NT2/D1 (cell line): Measurements from ENCODE around the gene CA5A.
A peak's percentile ranks its signal among the peaks of the same experiment; 100 is the strongest.

Source experiments
- DNase-seq: peaks from one replicate; pipeline ENCODE4 v3.0.0-alpha.2; 2011; ENCODE audit warnings: low read depth, low spot score
- H3K27me3 ChIP-seq: 2 replicates; pipeline ENCODE4 v1.6.0; 2011; ENCODE audit warnings: mild to moderate bottlenecking; ENCODE audit not compliant: insufficient read length, insufficient read depth
- H3K36me3 ChIP-seq: 2 replicates; pipeline ENCODE4 v1.6.1; 2011; ENCODE audit warnings: mild to moderate bottlenecking, low read length, mixed read lengths; ENCODE audit not compliant: insufficient read depth, insufficient read length
- H3K4me1 ChIP-seq: 2 replicates; pipeline ENCODE4 v1.5.1; 2011; ENCODE audit not compliant: insufficient read depth, insufficient read length
- H3K4me3 ChIP-seq: 2 replicates; pipeline ENCODE4 v1.5.1; 2011; ENCODE audit warnings: low read depth; ENCODE audit not compliant: insufficient read length
- H3K9ac ChIP-seq: 2 replicates; pipeline ENCODE4 v1.6.0; 2011; ENCODE audit warnings: low read depth; ENCODE audit not compliant: insufficient read length
- H3K9me3 ChIP-seq: 2 replicates; pipeline ENCODE4 v1.5.1; 2011; ENCODE audit warnings: mild to moderate bottlenecking, low read length; ENCODE audit not compliant: insufficient read depth
- SUZ12 ChIP-seq: IDR thresholded peaks from 2 replicates; pipeline ENCODE4 v1.6.1; 2011; ENCODE audit not compliant: insufficient read length, insufficient read depth; ENCODE audit errors: extremely low read depth
- YY1 ChIP-seq: IDR thresholded peaks from 2 replicates; pipeline ENCODE4 v1.6.1; 2011; ENCODE audit not compliant: insufficient read length, insufficient read depth
- ZNF274 ChIP-seq: IDR thresholded peaks from 2 replicates; pipeline ENCODE4 v1.6.1; 2011; ENCODE audit warnings: mild to moderate bottlenecking, low read depth, low read length

The CA5A gene

DNA sequence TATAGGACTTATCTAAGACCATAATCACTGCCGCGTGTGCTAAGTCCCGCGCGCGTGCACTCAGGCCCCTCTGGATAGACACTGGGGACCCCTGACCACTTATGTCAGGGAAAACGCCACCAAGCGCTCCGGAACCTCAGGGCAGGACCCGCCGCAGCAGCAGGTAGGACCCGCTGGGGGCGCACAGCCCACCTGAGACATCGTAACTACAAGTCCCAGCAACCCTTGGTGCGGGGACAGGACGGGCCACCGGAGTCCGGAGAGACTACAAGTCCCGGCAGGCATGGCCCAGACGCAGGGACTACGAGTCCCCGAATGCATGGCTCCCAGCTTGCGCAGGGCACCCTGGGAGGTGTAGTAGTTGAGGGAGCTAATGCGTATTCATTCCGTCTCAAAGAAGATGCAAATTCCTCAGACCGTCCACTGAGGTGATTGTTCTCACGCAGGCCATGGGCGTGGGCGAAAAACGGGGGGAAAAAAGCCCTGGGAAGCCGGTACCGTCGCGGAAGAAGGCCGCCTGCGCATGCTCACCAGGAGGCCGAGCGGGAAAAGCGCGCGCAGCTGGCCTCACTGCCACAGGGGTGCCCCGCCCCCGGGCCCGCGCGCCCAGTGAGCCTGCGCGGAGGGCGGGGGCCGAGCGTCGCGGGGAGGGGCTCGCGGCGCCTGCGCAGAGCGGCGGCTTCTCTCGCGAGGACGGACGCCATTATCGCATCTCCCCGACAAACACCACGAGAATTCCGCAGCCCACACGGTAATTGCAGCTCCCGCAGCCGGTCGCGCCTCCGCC, 14.6 kb upstream of the CA5A start, which contains the start of gene BANP:
Gene BANP (plus strand): TSS at position 670 of the 787 bp plus-strand sequence. CDS start 23,682 bp downstream, outside the sequence.
- Histone ChIP-seq H3K4me1 (peaks cover 10% of the 10 kb centered on the region), H3K27me3 (no peaks in the 10 kb centered on the region), H3K9me3 (no peaks in the 10 kb centered on the region), H3K9ac (peak within 1 kb of the TSS; percentile 97), H3K4me3 (peak within 1 kb of the TSS; percentile 83), H3K36me3 (peaks cover 39% of the 10 kb centered on the region)
- peak; percentile 99 for DNase-seq
- TF ChIP-seq SUZ12, result no peak
- peak; percentile 64 for TF ChIP-seq YY1
- no peak for TF ChIP-seq ZNF274

DNA sequence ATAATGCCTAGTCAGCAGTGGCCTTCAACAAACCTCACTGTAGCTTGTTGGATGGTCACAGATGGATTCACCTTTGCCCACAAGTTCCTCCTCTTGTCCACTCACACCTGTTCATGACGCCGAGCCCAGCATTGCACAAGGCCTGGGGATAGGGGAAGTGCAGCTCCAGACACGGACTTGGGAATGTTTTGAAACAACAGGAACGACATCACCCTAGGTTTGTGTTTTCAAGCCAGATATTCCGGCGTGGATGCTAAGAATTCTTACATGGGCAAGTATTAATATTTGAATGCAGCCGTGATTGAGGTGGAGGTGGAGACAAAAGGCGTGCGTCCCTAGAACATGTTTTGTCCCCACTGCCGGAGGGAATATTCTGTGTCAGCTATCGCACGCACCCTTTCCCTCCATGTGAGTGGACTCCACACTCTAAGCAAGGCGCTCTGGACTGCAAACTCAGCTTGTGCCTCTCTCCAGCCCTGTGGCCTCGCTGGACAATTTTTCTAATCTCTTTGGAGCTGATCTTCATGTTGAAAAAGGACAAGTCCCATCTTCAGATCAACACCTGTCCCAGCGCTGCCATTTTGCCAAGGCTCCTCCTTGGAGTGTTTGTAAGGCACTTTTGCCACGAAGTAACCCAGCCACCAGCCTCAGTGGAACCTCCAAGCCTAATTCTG, 12.9 kb upstream of the CA5A start:
- peaks cover 13% of the 10 kb centered on the region for H3K4me1 ChIP-seq
- no peak for DNase-seq
- H3K4me3 ChIP-seq, result no peak overlapping the region
- H3K27me3 ChIP-seq, result no peaks in the 10 kb centered on the region
- no peak overlapping the region for H3K9ac ChIP-seq
- peaks cover 21% of the 10 kb centered on the region for H3K36me3 ChIP-seq
- no peaks in the 10 kb centered on the region for H3K9me3 ChIP-seq
- TF ChIP-seq YY1 (no peak), SUZ12 (no peak), ZNF274 (no peak)

DNA sequence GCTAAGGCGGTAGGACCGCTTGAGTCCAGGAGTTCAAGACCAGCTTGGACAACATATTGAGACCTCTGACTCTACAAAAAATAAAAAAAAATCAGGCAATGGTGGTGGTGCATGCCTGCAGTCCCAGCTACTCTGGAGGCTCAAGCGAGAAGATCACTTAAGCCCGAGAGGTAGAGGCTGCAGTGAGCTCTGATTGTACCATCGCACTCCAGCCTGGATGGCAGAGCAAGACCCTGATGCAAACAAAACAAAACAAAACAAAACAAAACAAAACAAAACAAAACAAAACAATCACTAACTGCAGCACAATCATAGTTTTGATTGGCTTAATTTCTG, 12.4 kb upstream of the CA5A start:
- Histone ChIP-seq H3K4me1 (peaks cover 13% of the 10 kb centered on the region), H3K4me3 (no peak overlapping the region), H3K9me3 (no peaks in the 10 kb centered on the region), H3K9ac (no peak overlapping the region), H3K36me3 (peaks cover 16% of the 10 kb centered on the region), H3K27me3 (no peaks in the 10 kb centered on the region)
- TF ChIP-seq SUZ12 (no peak), ZNF274 (no peak), YY1 (no peak)
- DNase-seq, result no peak

DNA sequence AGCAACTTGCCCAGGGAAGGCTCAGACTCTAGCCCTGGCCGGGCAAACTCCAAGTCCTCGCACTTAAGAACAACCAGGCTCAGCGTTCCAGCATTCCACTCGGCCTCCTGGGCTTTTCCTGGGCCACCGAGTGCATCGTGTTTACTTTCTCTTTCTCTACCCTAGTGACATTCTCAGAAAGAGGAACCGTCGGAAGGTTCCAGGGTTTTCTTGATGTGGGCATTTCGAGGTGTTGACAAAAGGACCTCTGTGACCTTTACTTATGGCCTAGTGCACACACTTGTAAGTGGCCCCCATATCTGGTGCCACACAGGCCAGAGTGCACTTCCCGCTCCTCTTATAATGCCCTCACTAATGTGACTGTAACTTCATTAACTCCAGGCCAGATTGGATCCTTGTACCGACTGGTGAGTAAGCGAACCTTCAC, 11.8 kb upstream of the CA5A start:
- Histone ChIP-seq H3K9me3 (no peaks in the 10 kb centered on the region), H3K27me3 (no peaks in the 10 kb centered on the region), H3K4me1 (peaks cover 10% of the 10 kb centered on the region), H3K36me3 (peaks cover 11% of the 10 kb centered on the region), H3K9ac (no peak overlapping the region), H3K4me3 (no peak overlapping the region)
- no peak for DNase-seq
- no peak for TF ChIP-seq SUZ12
- TF ChIP-seq YY1, result no peak
- TF ChIP-seq ZNF274, result no peak

DNA sequence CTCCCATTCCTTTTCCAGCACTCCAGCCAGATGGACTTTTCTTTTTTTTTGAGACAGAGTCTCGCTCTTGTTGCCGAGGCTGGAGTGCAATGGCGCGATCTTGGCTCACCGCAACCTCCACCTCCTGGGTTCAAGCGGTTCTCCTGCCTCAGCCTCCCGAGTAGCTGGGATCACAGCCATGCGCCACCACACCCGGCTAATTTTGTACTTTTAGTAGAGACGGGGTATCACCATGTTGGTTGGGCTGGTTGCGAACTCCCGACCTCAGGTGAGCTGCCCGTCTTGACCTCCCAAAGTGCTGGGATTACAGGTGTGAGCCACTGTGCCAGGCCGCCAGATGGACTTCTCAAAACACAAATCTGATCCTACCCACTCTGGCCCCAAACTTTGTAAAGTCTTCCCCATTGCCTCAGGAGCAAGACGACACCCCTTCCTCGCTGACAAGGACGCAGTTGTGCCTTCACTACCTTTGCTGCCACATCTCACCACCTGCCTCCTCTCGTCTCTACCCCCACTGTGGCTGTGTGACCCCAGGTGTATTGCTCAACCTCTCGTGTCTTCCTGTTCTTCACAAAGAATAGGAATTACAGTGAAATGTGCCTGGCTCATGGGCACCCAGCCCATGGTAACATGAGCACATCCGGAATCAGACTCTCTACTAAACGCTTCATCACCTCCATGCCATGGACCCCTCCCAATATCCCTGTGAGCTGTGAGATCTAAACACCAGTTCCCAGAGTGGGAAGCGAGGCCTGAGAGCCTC, 11.2 kb upstream of the CA5A start:
- Histone ChIP-seq H3K4me3 (no peak overlapping the region), H3K27me3 (no peaks in the 10 kb centered on the region), H3K36me3 (peaks cover 5% of the 10 kb centered on the region), H3K9ac (no peak overlapping the region), H3K4me1 (peaks cover 9% of the 10 kb centered on the region), H3K9me3 (no peaks in the 10 kb centered on the region)
- TF ChIP-seq YY1, result no peak
- no peak for TF ChIP-seq ZNF274
- TF ChIP-seq SUZ12, result no peak
- no peak for DNase-seq

DNA sequence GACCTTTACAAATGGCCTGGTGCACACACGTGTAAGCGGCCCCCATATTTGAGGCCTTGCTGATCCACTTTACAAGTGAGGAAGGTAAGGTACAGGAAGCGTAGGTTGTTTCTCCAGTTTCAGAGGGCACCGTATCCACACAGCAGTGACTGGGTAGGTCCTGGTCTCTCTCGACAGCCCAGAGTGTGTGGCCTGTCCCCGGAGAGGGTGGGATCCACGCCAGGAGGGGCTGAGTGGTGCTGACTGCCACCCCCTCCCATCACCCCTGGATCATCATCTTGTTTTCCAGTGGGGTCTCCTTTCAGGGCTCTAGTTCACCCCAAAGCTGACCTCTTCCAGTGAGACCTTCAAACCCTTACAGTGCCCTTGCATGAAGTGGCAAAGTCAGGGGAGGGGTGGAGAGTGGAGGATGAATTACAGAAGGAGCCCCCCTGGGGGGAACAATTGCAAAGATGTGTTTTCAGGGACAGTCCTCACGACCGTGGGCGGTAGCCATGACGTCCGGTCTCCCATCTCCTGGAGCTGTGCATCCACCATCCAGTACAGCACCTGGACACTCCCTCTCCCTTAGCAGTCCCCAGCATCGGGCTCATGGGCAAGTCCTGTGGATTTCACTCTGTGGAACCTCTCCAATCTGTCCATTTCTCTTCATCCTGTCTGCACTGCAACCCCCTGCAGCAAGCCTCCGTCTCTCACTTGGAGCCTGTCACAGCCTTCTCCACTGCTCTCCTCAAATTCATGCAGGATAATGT, 10.4 kb upstream of the CA5A start:
- Histone ChIP-seq H3K4me3 (no peak overlapping the region), H3K9me3 (no peaks in the 10 kb centered on the region), H3K27me3 (no peaks in the 10 kb centered on the region), H3K36me3 (no peaks in the 10 kb centered on the region), H3K9ac (no peak overlapping the region), H3K4me1 (peaks cover 9% of the 10 kb centered on the region)
- TF ChIP-seq SUZ12, result no peak
- TF ChIP-seq ZNF274, result no peak
- TF ChIP-seq YY1, result no peak
- DNase-seq, result no peak
